ENCODE results near the gene USP9X.
"Not testable (repeated sequence)": the region's sequence is repeated elsewhere in the genome, so short reads cannot be mapped to it uniquely, and the experiment has no call there.

- TF ChIP-seq CTCF (IDR thresholded peaks at IDR 0.05; ENCODE audit: low read depth, low read length); EZH2phosphoT487 (IDR thresholded peaks at IDR 0.05; ENCODE audit: low read depth): not testable (repeated sequence)
Measured at GRCh38 chrX:41063276-41063675, 22.0 kb upstream of the USP9X start.
